GM12801 (cell line): ENCODE measurements around the gene NHLRC4.

Experiments used
- TF ChIP-seq, protein P1 (sequence below): IDR thresholded peaks from one replicate; pipeline ENCODE4 v1.5.1; 2011; ENCODE audit warnings: control low read depth; ENCODE audit not compliant: insufficient read length; ENCODE audit errors: extremely low read depth

Gene NHLRC4

GRCh38 chr16:557463-558297 lies 9.1 kb upstream of the NHLRC4 start:
- TF ChIP-seq, protein P1, sequence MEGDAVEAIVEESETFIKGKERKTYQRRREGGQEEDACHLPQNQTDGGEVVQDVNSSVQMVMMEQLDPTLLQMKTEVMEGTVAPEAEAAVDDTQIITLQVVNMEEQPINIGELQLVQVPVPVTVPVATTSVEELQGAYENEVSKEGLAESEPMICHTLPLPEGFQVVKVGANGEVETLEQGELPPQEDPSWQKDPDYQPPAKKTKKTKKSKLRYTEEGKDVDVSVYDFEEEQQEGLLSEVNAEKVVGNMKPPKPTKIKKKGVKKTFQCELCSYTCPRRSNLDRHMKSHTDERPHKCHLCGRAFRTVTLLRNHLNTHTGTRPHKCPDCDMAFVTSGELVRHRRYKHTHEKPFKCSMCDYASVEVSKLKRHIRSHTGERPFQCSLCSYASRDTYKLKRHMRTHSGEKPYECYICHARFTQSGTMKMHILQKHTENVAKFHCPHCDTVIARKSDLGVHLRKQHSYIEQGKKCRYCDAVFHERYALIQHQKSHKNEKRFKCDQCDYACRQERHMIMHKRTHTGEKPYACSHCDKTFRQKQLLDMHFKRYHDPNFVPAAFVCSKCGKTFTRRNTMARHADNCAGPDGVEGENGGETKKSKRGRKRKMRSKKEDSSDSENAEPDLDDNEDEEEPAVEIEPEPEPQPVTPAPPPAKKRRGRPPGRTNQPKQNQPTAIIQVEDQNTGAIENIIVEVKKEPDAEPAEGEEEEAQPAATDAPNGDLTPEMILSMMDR = no peak

GRCh38 chr16:558298-559020 lies 8.3 kb upstream of the NHLRC4 start:
- TF ChIP-seq, protein P1 = no peak

- TF ChIP-seq, protein P1 = no peak
These were observed 7.8 kb upstream of the NHLRC4 start for GRCh38 chr16:559021-559380.

- TF ChIP-seq, protein P1 = no peak
These were observed 7.2 kb upstream of the NHLRC4 start for GRCh38 chr16:559411-560203.

GRCh38 chr16:560204-560700 lies 6.6 kb upstream of the NHLRC4 start, which contains the start of gene PRR35:
Gene PRR35 (plus strand): TSS chr16:560394. CDS start chr16:563295, 2,901 bp downstream.
- TF ChIP-seq, protein P1 = no peak

DNA sequence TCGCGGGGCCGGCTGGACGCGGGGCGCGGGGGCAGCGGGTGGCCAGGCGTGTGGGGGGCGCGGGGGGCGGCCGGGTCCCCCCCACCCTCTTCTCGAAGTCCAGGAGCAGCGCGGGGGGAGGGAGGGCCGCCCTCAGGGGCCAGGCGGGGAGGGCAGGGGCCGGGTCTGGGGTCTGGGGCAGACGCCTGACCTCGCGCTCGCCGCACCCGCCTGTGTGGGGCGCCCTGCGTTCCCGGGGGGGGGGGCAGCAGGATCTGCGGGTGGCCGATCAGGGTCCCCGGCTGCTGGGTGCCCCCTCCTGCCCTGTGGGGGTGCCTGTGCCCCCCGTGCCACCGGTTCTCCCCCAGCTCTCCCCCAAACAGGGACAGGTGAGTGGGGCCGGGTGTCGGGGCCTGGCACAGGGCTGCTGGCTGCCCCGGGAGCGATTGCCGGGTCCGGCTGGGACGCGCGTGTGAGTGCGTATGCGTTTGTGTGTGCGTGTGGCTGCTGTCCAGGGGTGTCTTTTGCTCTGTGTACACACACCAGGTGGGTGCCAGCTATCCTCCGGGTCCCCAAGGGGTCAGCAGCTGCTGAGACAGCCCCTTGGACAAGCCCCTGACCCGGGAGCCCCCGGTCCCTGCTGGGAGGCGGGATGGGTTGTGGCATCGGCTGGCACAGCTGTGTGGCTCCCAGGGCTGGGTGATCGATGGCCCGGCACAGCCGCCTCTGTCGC lies 5.9 kb upstream of the NHLRC4 start:
- TF ChIP-seq, protein P1 = no peak
